Osteocyte (in vitro differentiated cells): ENCODE results near the gene VEPH1. TPM values are rescaled to one million over a fixed set of nuclear protein-coding genes. Genes with fewer than 3 reads are reported as not detected.

Experiments
- DNase-seq: peaks from one replicate; pipeline ENCODE4 v3.0.0; 2021; ENCODE audit warnings: mixed read lengths; ENCODE audit not compliant: unreplicated experiment; ENCODE audit errors: extremely low spot score
- H3K27ac Mint-ChIP-seq: one replicate; pipeline ENCODE4 v1.8.0; 2021; ENCODE audit warnings: mild to moderate bottlenecking, mixed read lengths; ENCODE audit not compliant: unreplicated experiment
- H3K27me3 Mint-ChIP-seq: one replicate; pipeline ENCODE4 v1.8.0; 2021; ENCODE audit warnings: mixed read lengths; ENCODE audit not compliant: unreplicated experiment
- H3K36me3 Mint-ChIP-seq: one replicate; pipeline ENCODE4 v1.8.0; 2021; ENCODE audit warnings: mixed read lengths; ENCODE audit not compliant: unreplicated experiment
- H3K4me1 Mint-ChIP-seq: one replicate; pipeline ENCODE4 v1.8.0; 2021; ENCODE audit warnings: mixed read lengths; ENCODE audit not compliant: unreplicated experiment
- H3K4me3 Mint-ChIP-seq: one replicate; pipeline ENCODE4 v1.8.0; 2021; ENCODE audit warnings: mild to moderate bottlenecking, moderate library complexity, mixed read lengths; ENCODE audit not compliant: unreplicated experiment
- H3K9me3 Mint-ChIP-seq: one replicate; pipeline ENCODE4 v1.8.0; 2021; ENCODE audit warnings: mixed read lengths; ENCODE audit not compliant: unreplicated experiment
- CTCF ChIP-seq: fragments of 200-600 bp; sonication (generic); IDR thresholded peaks from 2 replicates; pipeline ENCODE4 v1.5.0; 2021; ENCODE audit warnings: antibody characterized with exemption, mild to moderate bottlenecking, moderate library complexity
- total RNA-seq: library from RNA; stranded (reverse); gene quantifications from 2 replicates; pipeline ENCODE4 v1.2.1, GENCODE V29; 2021

VEPH1 gene
- total RNA-seq, 1 donor from 2014 or later = 0.46 TPM

- H3K4me3 Mint-ChIP-seq = no peak overlapping the region
- H3K27ac Mint-ChIP-seq = no peak overlapping the region
- DNase-seq = no peak
- no peak for TF ChIP-seq CTCF
- H3K9me3 Mint-ChIP-seq = no peaks in the 10 kb centered on the region
- H3K4me1 Mint-ChIP-seq = peaks cover 6% of the 10 kb centered on the region
- no peaks in the 10 kb centered on the region for H3K27me3 Mint-ChIP-seq
- H3K36me3 Mint-ChIP-seq = no peaks in the 10 kb centered on the region
Measured at GRCh38 chr3:157384491-157384890, 118.7 kb downstream of the VEPH1 start.

- H3K27ac Mint-ChIP-seq = no peak overlapping the region
- no peaks in the 10 kb centered on the region for H3K27me3 Mint-ChIP-seq
- no peak for DNase-seq
- no peak for TF ChIP-seq CTCF
- H3K9me3 Mint-ChIP-seq = no peaks in the 10 kb centered on the region
- H3K36me3 Mint-ChIP-seq = no peaks in the 10 kb centered on the region
- peaks cover 2% of the 10 kb centered on the region for H3K4me1 Mint-ChIP-seq
- H3K4me3 Mint-ChIP-seq = no peak overlapping the region
Measured at GRCh38 chr3:157384031-157384430, 119.2 kb downstream of the VEPH1 start.

GRCh38 chr3:157381606-157382005 lies 121.6 kb downstream of the VEPH1 start:
- Mint-ChIP-seq H3K27ac (no peak overlapping the region), H3K27me3 (no peaks in the 10 kb centered on the region), H3K4me1 (peaks cover 7% of the 10 kb centered on the region), H3K4me3 (no peak overlapping the region), H3K36me3 (no peaks in the 10 kb centered on the region), H3K9me3 (no peaks in the 10 kb centered on the region)
- TF ChIP-seq CTCF = no peak
- DNase-seq = no peak

- Mint-ChIP-seq H3K36me3 (no peaks in the 10 kb centered on the region), H3K4me3 (no peak overlapping the region), H3K9me3 (no peaks in the 10 kb centered on the region), H3K27me3 (no peaks in the 10 kb centered on the region), H3K27ac (no peak overlapping the region), H3K4me1 (peaks cover 21% of the 10 kb centered on the region)
- no peak for TF ChIP-seq CTCF
- DNase-seq = no peak
Measured at GRCh38 chr3:157379525-157380140, 123.6 kb downstream of the VEPH1 start.

GRCh38 chr3:157376603-157377300 lies 126.5 kb downstream of the VEPH1 start:
- H3K4me3 Mint-ChIP-seq = no peak overlapping the region
- peaks cover 35% of the 10 kb centered on the region for H3K4me1 Mint-ChIP-seq
- TF ChIP-seq CTCF = no peak
- H3K27ac Mint-ChIP-seq = no peak overlapping the region
- no peaks in the 10 kb centered on the region for H3K36me3 Mint-ChIP-seq
- no peak for DNase-seq
- no peaks in the 10 kb centered on the region for H3K9me3 Mint-ChIP-seq
- no peaks in the 10 kb centered on the region for H3K27me3 Mint-ChIP-seq
